Uterus (tissue), 2 donors: ENCODE data around the gene ARRDC1.

Experiments
- CTCF ChIP-seq, 4 experiments: fragments of 200-600 bp in 2 of 4; fragments of 450-650 bp in 2 of 4; sonication (generic) in 2 of 4; IDR thresholded peaks; one replicate each; pipeline ENCODE4 v1.5.1; 2016 to 2019; ENCODE audit warnings: antibody characterized with exemption in 4 of 4, mild to moderate bottlenecking in 2 of 4, moderate library complexity in 1 of 4
- POLR2A ChIP-seq, 2 donors: fragments of 450-650 bp; IDR thresholded peaks; one replicate each; pipeline ENCODE4 v1.6.1; 2016; ENCODE audit warnings: antibody characterized with exemption in 2 of 2, mild to moderate bottlenecking in 1 of 2, moderate library complexity in 1 of 2

GRCh38 chr9:137581361-137582285 is 23.9 kb upstream of the ARRDC1 start:
- TF ChIP-seq POLR2A (IDR thresholded peaks at IDR 0.05) (no peak), CTCF (IDR thresholded peaks at IDR 0.05) (no peak)
